ENCODE results near the gene ZBTB16.

ZBTB16 gene

DNA sequence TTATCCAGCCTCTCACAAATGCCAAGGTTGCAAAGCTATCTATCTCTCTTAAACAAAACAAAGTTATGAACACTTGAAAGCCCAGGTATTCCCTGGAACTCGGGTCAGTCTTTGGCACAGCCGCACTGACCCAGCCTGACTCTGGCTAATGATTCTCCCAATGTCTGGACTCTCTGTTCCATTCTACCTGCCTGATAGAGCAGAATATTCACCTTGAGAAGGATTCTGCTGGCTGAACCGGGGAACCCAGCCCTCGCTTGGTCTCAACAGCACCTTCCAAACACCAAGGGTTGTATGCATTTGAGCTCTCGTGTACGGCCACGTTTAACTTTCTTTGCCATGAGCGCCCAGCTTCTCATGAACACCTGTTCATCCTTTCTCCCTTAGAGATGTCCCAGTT, 116.8 kb downstream of the ZBTB16 start:
- no peak overlapping the region for H2BK120ac ChIP-seq (ENCODE audit: low read depth, low read length)
- no peak overlapping the region for H2BK12ac ChIP-seq (ENCODE audit: low read length)
- peaks cover 0 to 1% of the 10 kb centered on the region in 2 donors for H3K9me3 ChIP-seq (replicated peaks in 1 of 2; ENCODE audit: control insufficient read depth in 2 of 2, insufficient read depth in 1 of 2, low read depth in 1 of 2, low read length in 2 of 2)
- no peak overlapping the region for H3K27ac ChIP-seq (replicated peaks; ENCODE audit: low read length)
- H4K91ac ChIP-seq (ENCODE audit: low read depth, low read length, poor library complexity), result no peak overlapping the region
- H3K4ac ChIP-seq (ENCODE audit: low read length), result no peak overlapping the region
- H4K8ac ChIP-seq (ENCODE audit: low read depth, low read length), result peak overlapping the region; percentile 20
- no CpG with 5 or more reads among the region's 8 CpGs for WGBS, 2 donors (ENCODE audit: extremely low coverage in 2 of 2, insufficient read length in 2 of 2, insufficient replicate concordance in 1 of 2)
- no peaks in the 10 kb centered on the region for H3K27me3 ChIP-seq (ENCODE audit: control insufficient read depth in 3 of 3, insufficient read depth in 3 of 3, low read depth in 1 of 3, low read length in 3 of 3)
- no peak overlapping the region for H2BK15ac ChIP-seq (ENCODE audit: low read length)
- H3K9ac ChIP-seq (ENCODE audit: low read depth, low read length, poor library complexity), result no peak overlapping the region
- no peak for DNase-seq (ENCODE audit: low spot score)
- H3K4me3 ChIP-seq (ENCODE audit: low read length in 2 of 2), result no peak overlapping the region
- H3K14ac ChIP-seq (ENCODE audit: low read length), result no peak overlapping the region
- H2AK5ac ChIP-seq (ENCODE audit: low read depth, low read length), result no peak overlapping the region
- H3K18ac ChIP-seq (ENCODE audit: low read length), result no peak overlapping the region
- peaks cover 5% of the 10 kb centered on the region for H3K79me1 ChIP-seq (ENCODE audit: low read depth, low read length)
- no peak overlapping the region for H3K4me2 ChIP-seq (ENCODE audit: insufficient read depth, low read length, poor library complexity, severe bottlenecking)
- H3K36me3 ChIP-seq (replicated peaks in 1 of 2; ENCODE audit: control insufficient read depth in 2 of 2, insufficient read depth in 2 of 2, low read length in 2 of 2), result peaks cover 0 to 2% of the 10 kb centered on the region in 2 donors
- H2BK5ac ChIP-seq (ENCODE audit: low read length), result no peak overlapping the region
- H3K4me1 ChIP-seq (ENCODE audit: control insufficient read depth in 2 of 2, insufficient read depth in 1 of 2, low read depth in 1 of 2, low read length in 2 of 2), result peaks cover 19 to 38% of the 10 kb centered on the region in 2 donors
- no peak overlapping the region for H2AFZ ChIP-seq (ENCODE audit: low read length)
- no peak overlapping the region for H3K23ac ChIP-seq (ENCODE audit: low read depth, low read length, poor library complexity)

- WGBS, 2 donors (ENCODE audit: extremely low coverage in 2 of 2, insufficient read length in 2 of 2, insufficient replicate concordance in 1 of 2), result no CpG with 5 or more reads among the region's 1 CpG
- no peak overlapping the region for H3K27ac ChIP-seq (replicated peaks; ENCODE audit: low read length)
- H4K8ac ChIP-seq (ENCODE audit: low read depth, low read length), result no peak overlapping the region
- H2BK12ac ChIP-seq (ENCODE audit: low read length), result no peak overlapping the region
- peaks cover 3% of the 10 kb centered on the region for H3K79me1 ChIP-seq (ENCODE audit: low read depth, low read length)
- H3K23ac ChIP-seq (ENCODE audit: low read depth, low read length, poor library complexity), result no peak overlapping the region
- H2AFZ ChIP-seq (ENCODE audit: low read length), result no peak overlapping the region
- no peak overlapping the region for H4K91ac ChIP-seq (ENCODE audit: low read depth, low read length, poor library complexity)
- no peak overlapping the region for H3K14ac ChIP-seq (ENCODE audit: low read length)
- peaks cover 24 to 29% of the 10 kb centered on the region in 2 donors for H3K4me1 ChIP-seq (ENCODE audit: control insufficient read depth in 2 of 2, insufficient read depth in 1 of 2, low read depth in 1 of 2, low read length in 2 of 2)
- H2AK5ac ChIP-seq (ENCODE audit: low read depth, low read length), result no peak overlapping the region
- H3K27me3 ChIP-seq (ENCODE audit: control insufficient read depth in 3 of 3, insufficient read depth in 3 of 3, low read depth in 1 of 3, low read length in 3 of 3), result no peaks in the 10 kb centered on the region
- H3K36me3 ChIP-seq (replicated peaks in 1 of 2; ENCODE audit: control insufficient read depth in 2 of 2, insufficient read depth in 2 of 2, low read length in 2 of 2), result no peaks in the 10 kb centered on the region
- no peak overlapping the region for H3K18ac ChIP-seq (ENCODE audit: low read length)
- no peak overlapping the region for H3K4me3 ChIP-seq (ENCODE audit: low read length in 2 of 2)
- DNase-seq (ENCODE audit: low spot score), result no peak
- H2BK15ac ChIP-seq (ENCODE audit: low read length), result no peak overlapping the region
- H3K9ac ChIP-seq (ENCODE audit: low read depth, low read length, poor library complexity), result no peak overlapping the region
- H2BK120ac ChIP-seq (ENCODE audit: low read depth, low read length), result no peak overlapping the region
- no peak overlapping the region for H3K4me2 ChIP-seq (ENCODE audit: insufficient read depth, low read length, poor library complexity, severe bottlenecking)
- peaks cover 1 to 5% of the 10 kb centered on the region in 2 donors for H3K9me3 ChIP-seq (replicated peaks in 1 of 2; ENCODE audit: control insufficient read depth in 2 of 2, insufficient read depth in 1 of 2, low read depth in 1 of 2, low read length in 2 of 2)
- no peak overlapping the region for H2BK5ac ChIP-seq (ENCODE audit: low read length)
- no peak overlapping the region for H3K4ac ChIP-seq (ENCODE audit: low read length)
These were observed 119.1 kb downstream of the ZBTB16 start for GRCh38 chr11:114178656-114179055.

- DNase-seq (ENCODE audit: low spot score), result no peak
- Histone ChIP-seq H3K4me3 (ENCODE audit: low read length in 2 of 2) (no peak overlapping the region), H2BK5ac (ENCODE audit: low read length) (no peak overlapping the region), H4K8ac (ENCODE audit: low read depth, low read length) (no peak overlapping the region), H3K18ac (ENCODE audit: low read length) (no peak overlapping the region), H4K91ac (ENCODE audit: low read depth, low read length, poor library complexity) (no peak overlapping the region), H2AK5ac (ENCODE audit: low read depth, low read length) (no peak overlapping the region), H2BK12ac (ENCODE audit: low read length) (no peak overlapping the region), H3K36me3 (replicated peaks in 1 of 2; ENCODE audit: control insufficient read depth in 2 of 2, insufficient read depth in 2 of 2, low read length in 2 of 2) (no peaks in the 10 kb centered on the region), H3K27me3 (ENCODE audit: control insufficient read depth in 3 of 3, insufficient read depth in 3 of 3, low read depth in 1 of 3, low read length in 3 of 3) (no peaks in the 10 kb centered on the region), H3K79me1 (ENCODE audit: low read depth, low read length) (peaks cover 2% of the 10 kb centered on the region), H2AFZ (ENCODE audit: low read length) (no peak overlapping the region), H3K4ac (ENCODE audit: low read length) (no peak overlapping the region), H3K4me1 (ENCODE audit: control insufficient read depth in 2 of 2, insufficient read depth in 1 of 2, low read depth in 1 of 2, low read length in 2 of 2) (peaks cover 24 to 29% of the 10 kb centered on the region in 2 donors), H3K9me3 (replicated peaks in 1 of 2; ENCODE audit: control insufficient read depth in 2 of 2, insufficient read depth in 1 of 2, low read depth in 1 of 2, low read length in 2 of 2) (peaks cover 1 to 5% of the 10 kb centered on the region in 2 donors), H2BK15ac (ENCODE audit: low read length) (no peak overlapping the region), H3K27ac (replicated peaks; ENCODE audit: low read length) (no peak overlapping the region), H2BK120ac (ENCODE audit: low read depth, low read length) (no peak overlapping the region), H3K14ac (ENCODE audit: low read length) (no peak overlapping the region), H3K9ac (ENCODE audit: low read depth, low read length, poor library complexity) (no peak overlapping the region), H3K23ac (ENCODE audit: low read depth, low read length, poor library complexity) (no peak overlapping the region), H3K4me2 (ENCODE audit: insufficient read depth, low read length, poor library complexity, severe bottlenecking) (no peak overlapping the region)
- no CpG with 5 or more reads among the region's 5 CpGs for WGBS, 2 donors (ENCODE audit: extremely low coverage in 2 of 2, insufficient read length in 2 of 2, insufficient replicate concordance in 1 of 2)
These were observed 119.9 kb downstream of the ZBTB16 start for GRCh38 chr11:114179234-114179941.

DNA sequence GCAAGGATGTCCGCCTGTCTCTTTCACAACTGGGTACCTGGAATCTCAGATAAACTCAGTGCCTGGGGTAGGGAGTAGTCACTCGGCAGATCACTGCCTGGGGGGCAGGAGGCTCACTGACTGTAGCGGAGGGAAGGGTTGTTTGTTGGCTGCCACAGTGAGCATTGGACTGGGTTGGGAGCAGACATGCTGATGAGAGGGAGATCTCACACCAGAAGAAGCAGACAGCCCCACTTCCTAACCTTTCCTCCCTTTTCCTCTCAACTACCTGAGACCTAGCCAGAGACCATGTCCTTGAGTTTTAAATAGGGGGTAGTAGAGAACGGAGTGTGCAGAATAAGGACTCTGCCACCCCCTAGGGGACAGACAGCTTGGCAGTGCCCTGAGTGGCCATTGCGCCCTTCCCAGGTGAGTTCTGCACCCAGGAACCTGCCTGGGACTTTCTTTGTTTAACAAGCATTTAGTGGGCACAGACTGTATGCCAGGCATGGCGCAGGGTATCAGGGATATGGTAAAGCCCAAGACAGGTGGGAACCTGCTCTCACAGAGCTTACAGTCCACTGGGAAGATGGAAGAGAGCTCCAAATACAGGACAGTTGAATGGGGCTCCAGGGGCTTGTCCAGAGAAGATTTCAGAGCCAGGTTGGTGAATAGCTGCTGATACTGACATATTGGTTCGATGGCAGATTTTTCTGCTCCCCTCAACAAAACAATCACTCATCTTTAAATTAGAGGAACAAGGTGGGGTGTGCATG, 121.0 kb downstream of the ZBTB16 start:
- H3K18ac ChIP-seq (ENCODE audit: low read length), result peak overlapping the region; percentile 20
- WGBS, 2 donors (ENCODE audit: extremely low coverage in 2 of 2, insufficient read length in 2 of 2, insufficient replicate concordance in 1 of 2), result no CpG with 5 or more reads among the region's 7 CpGs
- no peak overlapping the region for H2AFZ ChIP-seq (ENCODE audit: low read length)
- DNase-seq (ENCODE audit: low spot score), result no peak
- peak overlapping the region; percentile 48 for H2AK5ac ChIP-seq (ENCODE audit: low read depth, low read length)
- H3K27ac ChIP-seq (replicated peaks; ENCODE audit: low read length), result no peak overlapping the region
- no peak overlapping the region for H2BK120ac ChIP-seq (ENCODE audit: low read depth, low read length)
- no peak overlapping the region for H3K4ac ChIP-seq (ENCODE audit: low read length)
- no peak overlapping the region for H4K8ac ChIP-seq (ENCODE audit: low read depth, low read length)
- no peak overlapping the region for H3K23ac ChIP-seq (ENCODE audit: low read depth, low read length, poor library complexity)
- no peak overlapping the region for H3K4me3 ChIP-seq (ENCODE audit: low read length in 2 of 2)
- H4K91ac ChIP-seq (ENCODE audit: low read depth, low read length, poor library complexity), result no peak overlapping the region
- H2BK12ac ChIP-seq (ENCODE audit: low read length), result no peak overlapping the region
- H2BK5ac ChIP-seq (ENCODE audit: low read length), result no peak overlapping the region
- H3K14ac ChIP-seq (ENCODE audit: low read length), result no peak overlapping the region
- peaks cover 3% of the 10 kb centered on the region for H3K79me1 ChIP-seq (ENCODE audit: low read depth, low read length)
- H3K9ac ChIP-seq (ENCODE audit: low read depth, low read length, poor library complexity), result no peak overlapping the region
- H3K36me3 ChIP-seq (replicated peaks in 1 of 2; ENCODE audit: control insufficient read depth in 2 of 2, insufficient read depth in 2 of 2, low read length in 2 of 2), result no peaks in the 10 kb centered on the region
- no peak overlapping the region for H3K4me2 ChIP-seq (ENCODE audit: insufficient read depth, low read length, poor library complexity, severe bottlenecking)
- H2BK15ac ChIP-seq (ENCODE audit: low read length), result no peak overlapping the region
- H3K9me3 ChIP-seq (replicated peaks in 1 of 2; ENCODE audit: control insufficient read depth in 2 of 2, insufficient read depth in 1 of 2, low read depth in 1 of 2, low read length in 2 of 2), result peaks cover 1 to 5% of the 10 kb centered on the region in 2 donors
- H3K27me3 ChIP-seq (ENCODE audit: control insufficient read depth in 3 of 3, insufficient read depth in 3 of 3, low read depth in 1 of 3, low read length in 3 of 3), result no peaks in the 10 kb centered on the region
- H3K4me1 ChIP-seq (ENCODE audit: control insufficient read depth in 2 of 2, insufficient read depth in 1 of 2, low read depth in 1 of 2, low read length in 2 of 2), result peaks cover 24 to 26% of the 10 kb centered on the region in 2 donors

Data from neuronal stem cell (in vitro differentiated cells).